ENCODE results near the gene CBFA2T2.
"Not testable (repeated sequence)": the region's sequence is repeated elsewhere in the genome, so short reads cannot be mapped to it uniquely, and the experiment has no call there.

The CBFA2T2 gene

DNA sequence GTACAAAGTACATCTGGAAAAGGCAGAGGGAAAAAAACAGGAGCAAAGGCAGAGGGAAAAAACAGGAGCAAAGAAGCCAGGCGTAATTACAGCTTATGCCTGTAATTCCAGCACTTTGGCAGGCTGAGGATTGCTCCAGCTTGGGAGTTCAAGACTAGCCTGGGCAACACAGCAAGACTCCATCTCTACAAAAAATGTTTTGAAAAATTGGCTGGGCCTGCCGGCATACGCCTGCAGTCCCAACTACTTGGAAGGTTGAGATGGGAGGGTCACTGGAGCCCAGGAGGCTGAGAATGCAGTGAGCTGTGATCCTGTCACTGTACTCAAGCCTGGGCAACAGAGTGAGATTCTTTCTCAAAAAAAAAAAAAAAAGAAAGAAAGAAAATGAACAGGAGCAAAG, 19.0 kb upstream of the CBFA2T2 start:
- no peak for DNase-seq (ENCODE audit: low read depth in 2 of 2)

GRCh38 chr20:33472868-33473435, 16.9 kb upstream of the CBFA2T2 start:
- DNase-seq (ENCODE audit: low read depth in 2 of 2), result no peak

DNA sequence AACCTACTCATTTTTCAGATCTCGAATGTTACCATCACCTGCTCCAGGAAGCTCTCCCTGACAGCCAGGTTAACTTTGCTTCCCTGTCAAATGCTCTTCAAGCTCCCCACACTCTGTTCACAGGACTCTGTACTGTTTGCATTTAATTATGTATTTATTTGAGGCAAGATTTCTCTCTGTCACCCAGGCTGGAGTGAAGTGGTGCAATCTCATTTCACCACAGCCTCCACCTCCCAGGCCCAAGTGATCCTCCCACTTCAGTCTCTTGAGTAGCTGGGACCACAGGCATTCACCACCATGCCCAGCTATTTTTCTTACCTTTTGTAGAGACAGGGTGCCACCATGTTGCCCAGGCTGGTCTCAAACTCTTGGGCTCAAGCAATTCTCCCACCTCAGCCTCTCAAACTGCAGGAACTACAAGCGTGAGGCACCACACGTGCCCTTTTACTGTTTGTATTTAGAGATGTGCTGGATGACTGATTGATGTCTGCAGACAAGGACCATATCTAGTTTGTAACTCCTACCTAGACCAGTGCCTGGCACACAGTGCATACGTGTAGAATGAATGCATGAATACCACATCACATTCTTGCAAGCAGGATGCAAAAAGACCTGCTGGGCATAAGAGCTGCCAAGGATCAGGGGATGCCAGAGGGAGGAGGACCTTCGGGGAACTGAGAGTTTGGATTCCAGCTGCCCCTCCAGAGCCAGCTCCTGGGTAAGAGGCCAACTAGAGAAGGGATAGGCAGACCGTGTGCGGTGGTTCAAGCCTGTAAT, 15.6 kb upstream of the CBFA2T2 start:
- DNase-seq (ENCODE audit: low read depth in 2 of 2), result no peak

GRCh38 chr20:33474963-33475362, 14.9 kb upstream of the CBFA2T2 start:
- DNase-seq (ENCODE audit: low read depth in 2 of 2), result no peak

DNA sequence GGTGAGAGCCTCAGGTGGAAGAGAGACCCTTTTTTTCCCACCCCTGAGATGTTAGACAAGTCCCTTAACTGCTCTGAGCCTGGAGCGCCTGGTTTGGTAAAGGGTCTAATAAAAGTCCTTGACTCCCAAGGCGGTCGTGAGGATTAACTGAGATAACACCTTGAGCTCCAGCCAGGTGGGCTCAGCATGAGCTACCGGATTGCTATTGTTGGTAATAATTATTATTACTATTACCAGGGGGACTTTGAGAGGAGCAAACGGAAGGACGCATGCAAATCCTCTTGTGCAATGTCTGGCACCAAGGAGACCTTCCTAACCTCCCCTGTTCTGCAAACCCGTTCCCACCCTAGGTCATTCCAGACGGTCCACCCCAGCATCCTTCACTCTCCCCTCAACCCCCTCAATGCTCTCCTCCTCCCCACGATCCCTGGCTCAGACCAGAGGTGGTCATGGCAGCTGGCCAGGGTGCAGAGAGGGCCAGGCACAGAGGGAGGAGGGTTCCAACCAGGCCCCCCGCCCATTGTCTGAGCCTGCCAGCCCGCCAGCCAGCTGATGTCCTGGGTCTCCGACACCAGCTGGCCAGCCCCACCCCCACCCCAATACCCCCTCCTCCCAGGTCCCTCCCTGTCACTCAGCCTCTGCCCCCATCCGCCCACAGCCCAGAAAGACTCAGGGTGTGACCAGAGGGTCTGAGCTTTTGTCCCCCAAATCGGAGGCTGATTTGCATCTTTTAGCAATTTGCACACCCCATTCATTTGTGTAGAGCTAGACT, 14.3 kb upstream of the CBFA2T2 start:
- DNase-seq (ENCODE audit: low read depth in 2 of 2), result no peak

- DNase-seq (ENCODE audit: low read depth in 2 of 2), result no peak
These were observed 12.3 kb upstream of the CBFA2T2 start for GRCh38 chr20:33477386-33478234.

- DNase-seq (ENCODE audit: low read depth in 2 of 2), result no peak
These were observed 9.8 kb upstream of the CBFA2T2 start for GRCh38 chr20:33480048-33480447.

DNA sequence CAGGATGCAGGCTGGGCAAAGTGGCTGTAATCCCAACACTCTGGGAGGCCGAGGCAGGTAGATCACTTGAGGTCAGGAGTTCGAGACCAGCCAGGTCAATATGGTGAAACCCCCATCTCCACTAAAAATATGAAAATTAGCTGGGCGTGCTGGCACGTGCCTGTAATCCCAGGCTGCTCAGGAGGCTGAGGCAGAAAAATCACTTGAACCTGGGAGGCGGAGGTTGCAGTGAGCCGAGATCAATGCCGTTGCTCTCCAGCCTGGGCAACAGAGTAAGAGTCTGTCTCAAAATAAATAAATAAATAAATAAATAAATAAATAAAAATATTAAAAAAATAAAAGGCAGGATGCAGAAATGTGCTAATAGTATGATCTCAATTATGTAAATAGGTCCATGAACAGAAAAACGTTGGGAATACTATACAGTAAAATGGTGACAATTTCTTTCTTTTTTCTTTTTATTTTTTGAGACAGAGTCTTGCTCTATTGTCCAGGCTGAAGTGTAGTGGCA, 8.4 kb upstream of the CBFA2T2 start:
- no peak for DNase-seq (ENCODE audit: low read depth in 2 of 2)

DNA sequence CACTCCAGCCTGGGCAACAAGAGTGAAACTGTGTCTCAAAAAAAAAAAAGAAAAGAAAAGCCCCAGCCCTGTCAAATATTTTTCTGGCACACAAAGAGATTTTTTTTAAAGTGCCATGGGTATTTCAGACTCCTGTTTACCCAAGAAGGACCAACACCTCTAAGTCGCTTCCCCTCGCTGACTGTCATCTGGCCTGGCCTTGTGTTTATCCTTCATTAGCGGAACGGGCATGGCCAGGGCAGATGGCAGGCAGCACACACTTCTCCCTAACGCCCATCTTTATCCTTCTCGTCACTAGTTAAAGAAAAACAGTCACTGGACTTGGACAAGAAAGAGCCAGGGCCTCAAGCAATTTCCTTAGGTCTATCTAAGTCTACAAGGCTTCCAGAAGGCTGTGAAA, 7.3 kb upstream of the CBFA2T2 start:
- DNase-seq (ENCODE audit: low read depth in 2 of 2), result no peak

GRCh38 chr20:33483186-33483585, 6.7 kb upstream of the CBFA2T2 start:
- DNase-seq (ENCODE audit: low read depth in 2 of 2), result not testable (repeated sequence)

GRCh38 chr20:33488201-33488600, 1.7 kb upstream of the CBFA2T2 start:
- DNase-seq (ENCODE audit: low read depth in 2 of 2), result no peak

- DNase-seq (ENCODE audit: low read depth in 2 of 2), result not testable (repeated sequence)
These were observed 1.0 kb upstream of the CBFA2T2 start for GRCh38 chr20:33488661-33489494.

DNA sequence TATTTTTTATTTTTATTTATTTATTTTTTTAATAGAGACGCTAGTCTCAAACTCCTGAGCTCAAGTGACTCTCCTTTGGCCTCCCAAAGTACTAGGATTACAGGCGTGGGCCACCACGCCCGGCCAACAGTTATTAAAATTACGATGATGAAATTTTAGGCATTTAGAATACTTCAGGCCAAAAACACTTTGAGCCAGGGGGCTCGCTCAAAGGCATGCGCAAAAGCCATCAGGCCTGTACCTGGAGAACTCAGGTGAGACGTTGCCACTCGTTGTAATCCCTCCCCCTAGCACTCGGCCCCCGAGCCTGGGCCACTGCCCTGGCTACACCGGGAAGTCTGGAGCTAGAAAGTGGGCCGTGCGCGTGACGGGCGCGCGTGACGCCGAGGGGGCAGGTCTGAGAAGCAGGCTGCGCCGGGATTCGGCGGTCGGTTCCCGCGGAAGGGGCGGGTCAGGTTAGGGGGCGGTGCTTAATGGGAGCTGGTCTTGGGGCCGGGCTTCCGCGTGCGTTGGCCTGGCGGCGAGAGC, 337 bp upstream of the CBFA2T2 start:
- DNase-seq (ENCODE audit: low read depth in 2 of 2), result peak; percentile 90 to 92

DNA sequence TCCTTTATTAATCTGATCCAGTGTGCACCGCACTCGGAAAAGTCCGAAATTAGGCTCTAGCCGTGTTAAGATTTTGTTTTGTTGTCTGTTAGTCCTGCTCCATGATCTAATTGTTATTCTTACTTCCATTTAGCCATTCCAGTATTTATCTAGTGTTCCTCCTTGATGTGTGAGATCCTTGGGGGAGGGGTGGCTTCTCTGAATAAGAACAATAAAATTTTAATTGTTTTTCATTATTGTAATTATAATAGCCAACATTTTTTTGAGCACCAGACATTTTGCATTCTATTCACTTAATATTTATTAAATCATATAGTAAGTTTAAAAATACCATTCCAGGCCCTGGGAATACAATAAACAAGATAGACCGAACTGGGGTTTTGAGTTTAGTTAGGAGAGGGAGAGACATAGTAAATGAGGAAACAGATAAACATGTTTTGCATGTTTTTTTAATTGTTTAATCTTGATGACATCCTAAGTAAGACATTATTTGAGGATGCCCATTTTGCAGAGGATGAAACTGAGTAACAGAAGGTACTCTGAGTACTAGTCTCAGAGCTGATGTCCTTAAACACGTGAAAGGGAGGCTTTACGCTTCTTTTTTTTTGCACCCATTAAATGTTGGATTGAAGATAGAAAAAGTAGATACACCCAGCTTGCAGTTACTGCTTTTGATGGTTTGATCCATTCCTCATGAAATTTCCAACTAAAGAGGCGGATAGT, 1.2 kb downstream of the CBFA2T2 start:
- no peak for DNase-seq (ENCODE audit: low read depth in 2 of 2)

DNA sequence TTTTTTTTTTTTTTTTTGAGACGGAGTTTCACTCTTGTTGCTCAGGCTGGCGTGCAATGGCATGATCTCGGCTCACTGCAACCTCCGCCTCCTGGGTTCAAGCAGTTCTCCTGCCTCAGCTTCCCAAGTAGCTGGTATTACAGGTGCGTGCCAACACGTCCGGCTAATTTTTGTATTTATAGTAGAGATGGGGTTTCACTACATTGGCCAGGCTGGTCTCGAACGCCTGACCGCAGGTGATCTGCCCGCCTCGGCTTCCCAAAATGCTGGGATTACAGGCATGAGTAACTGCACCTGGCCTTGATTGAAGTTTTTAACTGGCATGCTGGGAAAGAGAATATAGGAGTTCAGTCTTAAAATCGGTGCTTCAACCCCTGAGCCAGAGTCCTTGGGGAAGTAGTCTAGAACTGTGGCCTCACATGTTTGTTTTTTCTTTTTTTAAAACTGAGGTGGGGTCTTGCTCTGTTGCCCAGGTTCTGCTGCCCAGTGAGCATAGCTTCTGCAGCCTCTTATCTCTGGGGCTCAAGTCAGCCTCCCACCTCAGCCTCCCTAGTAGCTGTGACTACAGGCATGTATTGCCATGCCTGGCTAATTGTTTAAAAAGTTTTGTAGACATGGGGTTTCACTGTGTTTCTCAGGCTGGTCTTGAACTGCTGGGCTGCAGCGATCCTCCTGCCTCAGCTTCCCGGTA, 3.3 kb downstream of the CBFA2T2 start:
- no peak for DNase-seq (ENCODE audit: low read depth in 2 of 2)

- not testable (repeated sequence) for DNase-seq (ENCODE audit: low read depth in 2 of 2)
These were observed 6.9 kb downstream of the CBFA2T2 start for GRCh38 chr20:33496776-33497175.

DNA sequence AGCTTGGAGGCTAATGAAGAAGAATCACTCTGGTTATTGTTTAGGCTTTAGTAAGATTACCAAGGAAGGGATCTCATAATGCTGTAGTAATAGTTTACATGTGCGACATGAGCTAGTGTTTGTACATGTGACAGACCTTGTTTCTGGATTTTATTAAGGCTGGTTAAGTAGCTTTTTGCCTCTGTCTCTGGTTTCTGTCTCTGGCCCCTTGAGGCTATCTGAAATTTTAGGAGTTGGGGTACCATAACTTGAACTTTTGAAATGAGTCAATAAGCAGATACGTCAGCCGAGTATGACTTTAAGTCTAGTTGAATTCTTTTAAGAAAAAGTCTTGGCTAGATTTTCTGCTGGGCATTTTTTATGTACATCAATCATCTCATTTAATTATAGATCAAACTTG, 9.5 kb downstream of the CBFA2T2 start:
- DNase-seq (ENCODE audit: low read depth in 2 of 2), result peak in 1 of 2 experiments; percentile 3

DNA sequence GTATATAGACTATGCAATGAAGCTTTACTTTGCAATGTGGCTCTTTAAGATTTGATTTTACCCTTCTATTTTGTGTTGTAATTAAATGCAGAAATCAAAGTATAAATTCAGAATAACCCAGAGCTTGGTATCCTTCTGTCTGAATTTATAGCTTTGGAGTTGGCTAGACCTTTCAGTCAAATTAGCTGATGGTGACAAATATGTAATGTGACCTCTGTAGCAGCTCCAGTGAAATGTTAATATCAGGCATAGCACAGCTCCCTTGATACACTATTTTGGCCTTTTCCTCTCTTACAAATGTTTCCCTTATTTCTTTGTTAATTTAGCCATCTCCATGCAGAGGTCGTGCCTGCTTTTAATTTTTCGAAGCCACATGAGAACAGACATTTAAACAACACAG, 11.1 kb downstream of the CBFA2T2 start:
- no peak for DNase-seq (ENCODE audit: low read depth in 2 of 2)

DNA sequence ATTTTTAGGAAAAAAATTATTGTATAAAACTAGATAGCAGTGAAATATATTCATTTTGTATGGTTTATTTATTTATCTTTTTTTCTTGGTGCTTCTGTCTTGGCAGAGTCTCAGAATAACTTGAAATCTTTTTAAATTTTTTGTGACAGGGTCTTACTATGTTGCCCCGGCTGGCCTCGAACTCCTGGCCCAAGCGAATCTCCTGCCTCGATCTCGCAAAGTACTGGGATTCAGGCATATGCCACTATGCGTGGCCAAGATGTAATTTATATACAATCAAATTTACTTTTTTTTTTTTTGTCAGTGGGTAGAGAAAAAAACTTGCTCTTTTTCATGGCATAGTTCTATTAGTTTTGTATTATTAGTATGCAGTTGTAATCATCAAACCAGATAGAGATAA, 13.7 kb downstream of the CBFA2T2 start:
- DNase-seq (ENCODE audit: low read depth in 2 of 2), result no peak

Measured in fibroblast of skin of left biceps (primary cell).